NCI-H446 (cell line): ENCODE measurements around the gene TFEB.
A peak's percentile ranks its signal among the peaks of the same experiment; 100 is the strongest.

Experiments used
- DNase-seq, 2 experiments: peaks; one replicate each; lab custom pipeline; 2025; lab: John Stamatoyannopoulos, UW

Gene TFEB

DNA sequence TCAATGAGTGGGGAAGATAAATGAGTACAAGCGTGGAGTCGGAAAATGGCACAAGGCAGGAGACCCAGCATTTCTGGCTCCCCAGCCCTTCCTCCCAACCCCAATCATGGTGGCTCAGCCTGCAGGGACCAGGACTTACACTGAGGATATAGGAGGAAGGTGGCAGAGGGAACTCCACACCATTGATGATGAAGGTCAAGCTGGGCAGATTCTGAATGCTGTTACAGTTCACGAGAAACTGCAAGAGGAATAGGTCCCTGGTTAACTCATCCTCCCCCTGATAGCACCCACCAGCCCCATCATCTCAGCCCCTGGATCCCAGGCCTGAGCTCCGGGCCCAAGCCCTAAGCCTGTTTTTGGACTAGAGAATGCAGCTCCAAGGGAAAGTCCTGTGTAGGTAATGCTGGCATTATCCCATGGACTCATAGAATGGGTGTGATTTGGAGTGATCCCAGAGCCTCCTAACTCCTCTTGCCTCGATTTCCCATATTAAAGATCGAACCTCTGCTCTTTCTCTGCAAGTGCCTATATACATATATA, 2.3 kb upstream of the TFEB start:
- DNase-seq = no peak

DNA sequence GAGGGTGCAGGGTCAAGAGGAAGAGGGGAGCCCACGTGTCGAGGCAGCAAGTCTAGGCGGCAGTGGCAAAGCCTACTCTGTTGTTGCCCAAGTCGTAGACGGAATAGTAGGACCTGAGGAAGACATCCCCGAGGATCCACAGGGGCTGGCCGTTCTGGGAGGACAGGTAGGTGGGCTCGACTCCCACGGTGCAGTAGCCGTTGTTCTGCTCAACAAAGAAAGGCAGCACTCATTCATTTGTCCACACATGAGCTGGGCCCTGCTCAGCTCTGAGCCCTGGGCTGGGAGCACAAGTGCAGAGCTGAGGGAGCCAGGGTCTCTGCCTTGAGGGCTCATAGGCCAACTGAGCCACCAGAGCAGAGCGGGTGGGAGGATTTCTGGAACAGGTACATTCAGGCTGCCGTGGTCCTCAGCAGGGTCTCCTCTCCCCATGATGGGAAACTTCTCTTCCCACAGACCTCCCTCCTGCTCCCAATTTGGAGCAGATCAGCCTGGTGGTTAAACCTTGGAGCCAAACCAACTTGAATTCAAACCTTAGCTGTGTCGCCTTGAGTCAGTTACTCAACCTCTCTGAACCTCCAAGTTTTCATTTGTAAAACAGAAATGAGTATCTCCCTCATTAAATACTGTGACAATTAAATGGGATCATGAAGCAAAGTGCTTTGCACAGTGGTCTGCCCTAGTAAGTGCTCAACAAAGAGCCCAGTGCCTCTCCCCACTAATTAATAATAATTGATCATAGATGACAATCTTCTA, 1.6 kb upstream of the TFEB start:
- DNase-seq = no peak

DNA sequence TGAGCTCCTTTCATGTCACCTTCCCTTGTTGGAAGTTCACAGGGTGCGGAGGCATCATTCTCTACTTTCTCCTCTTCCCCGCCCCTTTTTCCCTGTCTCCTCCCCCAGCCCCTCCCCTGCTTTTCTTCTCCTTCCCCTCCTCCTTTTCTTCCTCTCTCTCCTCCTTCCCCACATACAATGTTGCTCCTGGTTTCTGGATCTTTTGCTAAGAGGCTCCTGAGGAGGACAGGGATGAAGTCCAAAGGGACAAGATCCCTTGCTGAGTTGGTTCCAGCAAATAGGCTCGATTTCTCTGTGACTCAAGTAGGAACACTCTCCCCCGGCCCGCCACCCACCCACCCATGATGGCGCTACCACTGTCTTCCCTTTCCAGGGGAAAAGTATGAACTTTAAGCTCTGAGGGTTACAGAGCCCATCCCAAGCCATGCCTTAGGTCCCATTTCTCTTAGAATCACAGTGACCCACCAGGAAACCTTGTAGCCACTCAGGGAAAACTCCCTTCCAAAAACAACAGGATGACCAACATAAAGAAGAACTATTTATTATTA, 852 bp upstream of the TFEB start:
- DNase-seq = no peak

DNA sequence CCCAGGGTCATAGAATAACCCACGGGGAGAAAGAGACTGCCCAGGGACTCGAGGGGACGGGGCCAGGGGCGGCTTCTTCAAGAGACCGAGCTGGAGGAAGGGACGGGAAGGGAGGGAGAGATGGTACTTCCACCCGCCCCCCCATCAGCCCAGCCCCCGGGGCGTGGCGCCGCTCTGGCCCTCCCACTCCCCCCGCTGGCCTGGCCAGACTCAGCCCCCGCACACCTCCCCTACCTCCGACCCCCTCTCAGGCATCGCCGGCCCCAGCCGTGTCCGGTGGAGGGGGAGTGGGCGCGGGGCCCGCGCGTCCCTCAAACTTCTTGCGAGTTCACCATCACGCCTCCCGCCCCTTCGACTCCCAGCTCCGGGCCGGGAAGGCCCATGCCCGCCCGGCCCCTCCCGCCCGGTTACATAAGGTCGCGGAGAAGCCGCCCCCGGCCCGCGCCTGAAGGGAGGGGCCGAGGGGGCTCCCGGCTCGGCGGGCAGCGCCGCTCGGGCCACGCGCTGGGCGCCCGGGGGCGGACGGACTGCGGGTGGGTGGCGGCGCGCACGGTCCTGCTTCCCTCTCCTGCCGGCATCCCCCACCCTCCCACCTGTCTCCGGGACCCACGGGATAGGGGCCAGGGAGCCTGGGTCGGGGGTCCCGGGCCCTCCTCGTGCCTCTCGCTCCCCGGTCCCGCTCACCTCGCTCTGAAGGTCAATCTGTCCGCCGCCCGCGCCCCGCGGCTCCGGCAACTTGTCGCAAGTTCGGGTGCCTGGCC, 562 bp downstream of the TFEB start:
- peak; percentile 20 to 74 for DNase-seq

DNA sequence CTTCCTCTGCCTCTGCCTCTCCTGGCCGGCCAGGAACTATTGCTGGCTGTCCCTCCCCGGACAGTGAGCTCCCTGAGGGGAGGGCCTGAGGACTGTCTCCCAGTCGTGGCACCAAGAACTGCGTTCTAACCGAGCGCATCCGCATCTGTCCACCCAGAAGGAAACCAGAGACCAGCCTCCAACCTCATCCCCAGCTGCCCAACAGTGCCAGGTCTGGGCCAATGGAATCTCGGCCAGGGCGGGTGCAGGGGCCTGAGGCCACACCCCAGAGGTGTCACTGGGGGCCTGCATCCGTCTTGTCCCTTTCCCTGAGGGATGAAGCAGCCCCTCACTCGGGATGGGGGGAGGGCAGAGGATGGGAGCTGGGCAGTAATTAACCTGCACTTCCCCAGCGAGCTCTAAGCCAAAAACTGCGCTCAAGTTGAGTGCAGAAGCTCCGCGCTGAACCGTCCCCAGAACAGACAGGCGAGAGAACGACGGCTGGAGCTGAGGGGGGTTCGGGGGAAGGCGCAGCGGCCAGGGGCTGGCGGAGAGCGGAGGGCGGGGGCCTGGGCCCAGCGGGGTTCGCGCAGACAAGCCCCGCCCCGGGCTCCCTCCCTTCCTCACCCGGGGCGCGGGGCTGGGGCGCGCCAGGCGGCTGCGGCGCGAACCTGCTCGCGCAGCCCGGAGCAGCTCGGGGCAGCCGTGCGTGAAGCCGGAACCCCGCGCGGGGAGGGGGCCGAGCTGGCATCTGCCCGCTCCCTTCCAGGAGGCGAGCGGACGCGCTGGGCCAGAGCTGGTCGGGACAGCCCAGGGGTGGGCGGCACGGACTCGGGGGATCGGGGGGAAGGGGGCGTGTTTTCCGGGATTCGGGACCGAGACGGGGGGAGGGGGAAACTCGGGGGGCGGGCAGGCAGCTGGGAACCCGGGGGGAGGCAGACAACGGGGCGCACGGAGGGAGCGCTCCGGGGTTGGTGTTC, 1.4 kb downstream of the TFEB start:
- peak; percentile 41 to 80 for DNase-seq

DNA sequence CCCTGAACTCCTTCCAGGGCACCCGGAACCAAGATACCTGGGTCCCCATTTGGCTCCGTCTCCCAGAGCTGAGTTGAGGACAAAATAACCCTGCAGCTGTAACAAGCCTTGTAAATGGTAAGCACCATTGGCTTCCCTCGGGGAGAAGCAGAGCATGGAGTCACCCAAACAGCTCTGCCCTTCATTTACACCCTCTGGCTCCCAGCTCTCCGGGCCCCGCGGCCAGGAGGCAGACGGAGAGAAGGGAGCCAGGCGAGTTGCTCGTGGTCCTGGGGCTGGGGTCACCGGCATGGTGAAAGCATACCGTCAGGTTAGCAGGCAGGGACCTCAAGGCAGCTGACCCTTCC, 2.1 kb downstream of the TFEB start:
- no peak for DNase-seq

DNA sequence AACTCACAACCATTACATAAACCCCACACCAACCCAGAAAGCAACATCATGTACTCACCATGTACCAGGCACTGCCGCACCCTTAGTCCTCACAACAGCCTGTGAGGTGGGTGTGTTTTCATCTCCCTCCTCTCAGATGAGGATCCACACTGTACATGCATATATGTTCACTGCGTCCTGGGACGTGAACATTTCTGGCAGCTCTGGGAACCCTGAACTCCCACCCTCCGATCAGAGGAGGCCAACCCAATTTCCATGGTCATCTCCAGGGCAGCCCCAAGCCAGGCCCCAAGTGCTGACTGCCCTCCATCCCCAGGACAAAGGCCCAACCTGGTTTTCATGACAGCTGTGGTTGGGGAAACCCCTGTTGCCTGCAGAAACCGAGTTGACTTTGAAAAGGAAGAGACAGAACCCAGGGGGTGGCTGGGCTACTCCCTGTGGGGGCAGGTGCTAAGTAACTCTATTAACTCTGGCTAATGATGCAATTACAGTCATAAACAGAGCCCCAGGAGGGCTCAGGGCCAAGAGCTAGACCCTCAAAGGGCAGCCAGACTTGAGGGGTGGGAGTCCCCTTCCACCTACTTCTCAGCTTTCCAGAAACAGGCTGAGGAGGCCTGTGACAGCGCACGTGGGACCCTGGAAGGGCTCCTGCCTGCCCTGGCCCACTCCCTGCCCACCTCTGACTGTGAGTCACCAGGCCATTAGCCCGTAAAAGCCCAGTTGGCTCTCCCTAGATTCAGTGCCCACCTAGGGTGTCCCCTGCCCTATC, 2.6 kb downstream of the TFEB start:
- DNase-seq = no peak

DNA sequence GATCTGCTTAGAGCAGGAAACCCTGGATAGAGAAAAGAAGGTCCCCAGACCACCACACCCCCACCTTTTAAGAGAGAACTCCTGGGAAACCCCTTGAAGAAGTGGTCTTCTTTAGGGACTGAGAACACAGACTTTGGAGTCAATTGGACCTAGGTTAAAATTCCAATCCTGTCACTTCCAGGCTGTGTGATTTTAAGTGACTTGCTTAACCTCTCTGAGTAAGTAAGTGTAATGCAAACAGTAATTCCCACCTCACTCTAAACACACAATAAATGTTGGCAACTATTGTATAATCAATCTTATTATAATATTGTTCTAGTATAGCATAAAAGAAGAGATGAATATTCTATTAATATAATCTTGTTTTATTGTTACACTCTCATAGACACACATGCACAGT, 3.3 kb downstream of the TFEB start:
- DNase-seq = no peak

DNA sequence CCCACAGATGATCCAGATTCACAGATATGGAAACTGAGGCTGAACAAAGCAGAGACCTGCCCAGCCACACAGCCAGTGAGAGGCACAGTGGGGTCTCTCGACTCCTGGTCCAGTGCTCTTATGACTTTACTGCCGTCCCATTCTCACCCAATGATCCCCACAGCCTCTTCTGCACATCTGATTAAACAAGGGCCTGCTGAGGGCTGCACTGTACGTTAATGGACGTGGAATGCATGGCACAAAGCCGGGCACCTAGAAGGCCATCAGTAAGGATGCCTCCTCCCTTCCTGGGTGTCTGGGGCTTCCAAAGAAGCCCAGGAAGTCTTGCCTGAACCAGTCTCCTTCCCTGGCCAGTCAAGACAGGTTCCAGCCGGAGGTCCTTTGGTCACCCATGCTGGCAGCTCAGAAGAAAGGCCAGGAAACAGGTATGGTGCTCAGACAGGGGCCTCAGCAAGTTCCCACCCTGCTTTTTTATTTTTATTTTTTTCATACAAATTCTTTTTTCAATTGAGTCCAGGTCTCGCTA, 3.8 kb downstream of the TFEB start:
- no peak for DNase-seq

DNA sequence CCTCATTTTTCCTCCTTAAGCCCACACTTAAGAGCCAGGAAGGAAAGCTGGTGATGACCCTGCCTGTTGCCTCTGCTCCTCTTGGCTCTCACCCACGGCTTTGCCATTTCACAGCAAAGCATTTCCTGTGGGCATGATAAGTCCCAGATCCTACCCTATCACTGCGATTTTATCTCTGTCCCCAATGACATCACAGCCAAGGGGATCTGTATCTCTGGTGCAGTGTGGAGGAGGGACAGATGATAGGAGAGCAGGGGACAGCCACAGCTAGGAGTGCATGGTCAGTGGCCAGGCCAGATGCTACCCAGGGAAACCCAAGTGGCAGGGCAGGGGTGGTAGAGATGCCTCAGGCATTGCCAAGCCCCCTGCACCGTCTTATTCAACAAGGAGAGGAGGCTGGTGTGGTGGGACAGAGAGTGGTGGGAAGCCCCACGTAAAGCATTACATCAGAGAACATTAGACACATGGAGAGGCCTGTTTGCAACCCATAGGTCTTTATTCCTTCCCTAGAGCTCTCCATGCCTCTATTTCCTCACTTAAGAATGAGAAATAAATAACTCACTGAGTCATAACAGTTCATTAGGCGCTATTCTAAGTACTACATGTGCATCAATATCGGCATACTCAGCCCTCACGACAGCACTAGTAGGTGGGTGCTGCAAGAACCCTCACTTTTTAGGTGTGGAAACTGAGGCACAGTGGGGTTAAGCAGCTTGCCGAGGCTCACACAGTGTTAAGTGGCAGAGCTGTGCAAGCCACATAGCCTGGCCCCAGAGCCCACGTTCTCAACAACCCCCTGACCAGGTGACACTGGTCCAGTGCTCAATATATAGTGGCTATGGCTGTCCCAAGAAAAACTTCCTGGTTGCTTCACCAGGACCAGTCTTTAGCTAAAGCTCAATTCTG, 4.6 kb downstream of the TFEB start:
- no peak for DNase-seq

DNA sequence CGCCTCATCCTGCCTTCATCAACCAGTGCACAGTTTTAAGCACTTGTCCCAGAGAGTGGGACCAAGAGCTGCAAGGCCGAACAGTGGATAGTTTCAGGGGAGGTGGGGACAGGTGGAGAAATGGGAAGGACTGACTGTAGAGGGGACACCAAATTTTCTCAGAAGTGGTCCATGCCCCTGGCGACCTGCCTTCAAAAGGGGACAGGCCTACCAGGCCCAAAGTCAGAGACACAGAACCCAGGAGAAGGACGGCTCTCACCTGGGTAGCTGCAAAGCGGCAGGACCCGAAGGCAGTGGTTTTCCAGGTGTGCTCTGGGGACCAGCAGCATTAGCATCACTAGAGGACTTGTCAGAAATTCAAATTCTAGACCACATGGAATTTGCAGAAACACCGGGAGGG, 5.8 kb downstream of the TFEB start:
- DNase-seq = no peak

DNA sequence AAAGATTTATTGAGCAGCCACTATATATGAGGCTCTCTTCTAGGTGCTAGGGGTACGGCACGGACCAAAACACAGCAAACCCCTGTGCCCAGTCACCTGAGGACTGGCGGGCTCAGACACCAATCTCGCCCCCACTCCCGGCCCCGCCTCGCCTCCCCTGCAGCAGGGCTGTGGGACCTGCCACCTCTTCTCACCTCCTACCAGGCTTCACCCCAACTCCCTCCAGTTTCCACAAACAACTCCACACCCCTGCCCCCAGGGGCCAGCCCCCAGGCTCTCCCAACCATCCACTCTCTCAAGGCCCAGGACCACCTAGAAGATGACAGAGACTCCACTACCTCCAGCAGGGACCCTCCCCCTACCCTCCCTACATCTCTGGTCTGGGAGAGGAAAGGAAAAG, 6.5 kb downstream of the TFEB start:
- DNase-seq = no peak

DNA sequence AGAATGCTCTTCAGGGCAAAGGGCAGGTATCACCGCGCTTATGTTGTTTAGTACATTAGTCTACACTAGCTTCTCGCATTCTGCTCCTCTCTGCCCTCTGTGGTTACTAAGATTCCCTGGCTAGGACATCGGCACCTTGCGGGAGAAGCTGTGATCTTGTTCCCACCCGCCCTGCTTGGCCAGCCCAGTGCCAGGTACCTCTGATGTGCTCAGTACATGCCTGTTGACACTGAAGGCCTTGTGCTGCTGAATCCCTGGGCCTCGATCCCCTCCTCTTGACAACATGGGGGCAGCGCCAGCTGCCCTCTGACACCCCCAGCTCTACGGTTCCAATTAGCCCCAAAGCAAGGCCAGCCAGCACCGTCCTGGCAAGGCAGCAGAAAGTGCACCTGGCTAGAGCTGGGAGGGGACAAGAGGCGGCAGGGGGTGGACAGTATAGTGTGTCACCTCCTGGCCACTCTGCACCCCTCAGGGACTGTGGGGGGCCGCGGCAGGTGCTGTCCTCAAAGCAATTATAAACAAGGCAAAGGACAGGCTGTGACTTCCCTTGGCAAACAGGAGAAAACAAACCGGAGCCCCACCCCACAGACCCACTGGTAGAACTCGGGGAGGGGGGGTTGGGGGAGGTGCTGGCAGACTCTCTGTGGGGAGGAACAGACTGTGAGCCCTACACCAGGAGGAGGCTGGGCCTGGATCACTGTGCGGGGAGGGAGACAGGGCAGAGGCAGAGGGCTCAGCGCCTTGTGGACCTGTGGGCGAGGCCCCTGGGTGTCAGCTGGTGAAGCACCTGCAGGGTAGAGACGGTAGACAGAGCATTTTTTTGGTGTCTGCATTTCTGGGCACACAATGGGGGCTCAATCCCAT, 7.1 kb downstream of the TFEB start:
- DNase-seq = no peak

DNA sequence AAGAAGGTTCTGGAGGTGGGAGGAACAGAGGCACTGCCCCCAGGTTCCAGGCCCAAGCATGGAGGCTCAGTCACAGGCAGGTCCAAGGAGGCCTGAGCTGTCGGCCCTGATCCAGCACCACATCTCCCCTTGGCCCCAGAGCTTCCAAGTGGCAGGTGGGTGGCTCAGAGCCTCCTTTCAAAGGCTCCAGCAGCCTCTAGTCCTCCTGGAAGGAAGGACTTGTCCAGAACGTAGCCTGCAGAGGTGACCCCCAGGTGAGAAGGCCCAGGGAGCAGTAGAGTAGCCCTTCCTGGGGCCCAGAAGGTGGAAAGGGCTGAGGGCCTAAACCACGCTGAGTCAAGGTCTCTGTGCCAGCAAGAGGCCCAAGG, 7.7 kb downstream of the TFEB start:
- no peak for DNase-seq

DNA sequence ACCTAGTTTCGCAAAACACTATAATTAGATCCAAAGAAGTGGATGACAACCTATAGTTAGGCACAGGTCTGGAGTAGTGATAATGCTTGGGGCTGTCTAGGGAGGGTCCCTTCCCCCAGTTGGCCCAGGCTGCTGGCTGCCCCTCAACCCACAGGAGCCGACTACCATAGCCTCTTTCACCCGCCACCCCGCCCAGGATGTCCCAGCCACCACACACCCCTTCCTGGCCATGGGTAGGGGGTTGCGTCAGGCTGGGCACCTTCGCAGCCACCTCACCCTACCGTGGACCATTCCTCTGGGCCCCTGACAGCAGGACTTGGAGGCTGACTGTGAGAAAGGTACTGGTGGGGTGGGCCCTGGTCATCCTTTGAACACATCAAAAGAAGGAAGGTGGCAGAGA, 8.5 kb downstream of the TFEB start:
- DNase-seq = no peak

DNA sequence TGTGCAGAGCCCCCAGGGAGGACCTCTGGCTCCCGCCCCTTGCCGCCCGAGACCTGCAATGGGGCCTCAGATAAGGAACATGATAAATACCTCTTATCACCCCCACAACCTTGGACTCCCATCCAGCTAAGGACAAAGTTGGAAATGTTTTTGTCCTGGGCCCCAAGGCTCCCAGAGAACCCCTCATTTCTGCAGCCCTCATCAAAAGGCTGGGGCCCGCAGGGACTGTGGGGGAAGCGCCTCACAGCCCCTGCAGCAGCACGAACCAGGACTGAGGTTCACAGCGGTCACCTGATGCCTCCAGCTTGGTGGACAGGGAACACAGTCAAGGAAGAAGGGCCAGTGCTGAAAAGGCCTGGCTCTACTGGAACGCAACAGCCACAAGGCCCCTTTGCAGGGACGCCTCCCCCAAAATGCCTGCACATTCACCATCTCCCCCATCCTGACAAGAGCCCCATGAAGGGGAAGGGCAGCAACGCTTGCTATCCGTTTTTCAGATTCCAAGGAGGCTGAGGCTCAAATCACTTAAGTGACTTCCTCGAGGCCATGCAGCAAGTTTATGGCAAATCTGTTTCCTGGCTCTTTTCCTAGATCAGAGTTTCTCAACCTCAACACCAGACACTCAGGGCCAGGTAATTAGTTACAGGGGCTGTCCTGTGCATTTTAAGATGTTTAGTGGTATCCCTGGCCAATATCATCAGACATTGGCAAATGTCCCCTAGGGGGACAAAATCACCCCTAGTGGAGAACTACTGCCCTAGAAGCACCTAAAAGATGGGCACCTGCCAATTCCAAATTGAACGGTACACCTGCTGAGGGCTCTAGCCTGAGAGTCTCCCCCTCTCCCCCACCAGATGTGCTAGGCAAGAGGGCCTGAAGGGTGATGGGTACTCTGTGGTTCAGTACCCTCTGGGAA, 10.6 kb downstream of the TFEB start:
- no peak for DNase-seq

DNA sequence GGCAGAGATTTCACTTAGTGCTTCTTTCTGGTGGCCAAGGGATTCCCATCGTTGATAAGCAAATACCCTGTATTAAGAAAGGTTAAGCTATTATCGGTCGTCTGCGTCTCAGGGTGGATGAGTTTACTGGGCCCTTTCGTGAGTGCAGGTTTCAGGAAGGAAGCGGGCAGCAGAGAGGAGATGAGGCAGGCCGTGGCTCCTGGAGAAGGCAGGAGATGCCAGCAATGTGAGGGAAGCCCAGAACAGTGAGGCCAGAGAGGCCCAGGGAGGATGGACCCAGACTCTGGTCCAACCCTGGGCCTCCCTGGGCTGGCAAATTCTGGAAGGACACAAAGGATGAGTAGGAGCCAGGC, 11.2 kb downstream of the TFEB start:
- no peak for DNase-seq
